ENCODE measurements around the gene SH3TC2.

- TF ChIP-seq CTCF (IDR thresholded peaks at IDR 0.05) = no peak
- no peak for TF ChIP-seq POLR2A (IDR thresholded peaks at IDR 0.05)
Measured at GRCh38 chr5:149099920-149100319, 37.1 kb upstream of the SH3TC2 start.

Measured in esophagus squamous epithelium (tissue), 4 donors.